GM12865 (cell line): ENCODE measurements around the gene RCAN3.
A peak's percentile ranks its signal among the peaks of the same experiment; 100 is the strongest.

Experiments
- DNase-seq: peaks from one replicate; pipeline ENCODE4 v3.0.0; 2010; ENCODE audit warnings: low read depth
- H3K4me3 ChIP-seq: 2 replicates; pipeline ENCODE4 v1.5.1; 2011; ENCODE audit warnings: mild to moderate bottlenecking, low read depth, low read length, control low read depth
- TF ChIP-seq, protein P1 (sequence below): IDR thresholded peaks from 2 replicates; pipeline ENCODE4 v1.5.1; 2011; ENCODE audit warnings: low read length, control low read depth, low read depth, inconsistent platforms; ENCODE audit not compliant: insufficient read depth; ENCODE audit errors: missing control alignments

RCAN3 gene

DNA sequence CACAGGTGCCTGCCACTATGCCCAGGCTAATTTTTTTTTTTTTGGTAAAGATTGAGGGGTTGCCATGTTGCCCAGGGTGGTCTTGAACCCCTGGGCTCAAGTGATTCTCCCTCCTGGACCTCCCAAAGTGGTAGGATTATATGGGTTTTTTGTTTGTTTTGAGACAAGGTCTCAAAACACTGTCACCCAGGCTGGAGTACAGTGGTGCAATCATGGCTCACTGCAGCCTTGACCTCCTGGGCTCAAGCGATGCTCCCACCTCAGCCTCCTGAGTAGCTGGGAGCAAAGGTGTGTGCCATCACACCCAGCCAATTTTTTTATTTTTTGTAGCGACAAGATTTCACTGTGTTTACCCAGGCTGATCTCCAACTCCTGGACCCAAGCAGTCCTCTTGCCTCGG, 8.9 kb upstream of the RCAN3 start:
- no peak overlapping the region for H3K4me3 ChIP-seq
- TF ChIP-seq, protein P1, sequence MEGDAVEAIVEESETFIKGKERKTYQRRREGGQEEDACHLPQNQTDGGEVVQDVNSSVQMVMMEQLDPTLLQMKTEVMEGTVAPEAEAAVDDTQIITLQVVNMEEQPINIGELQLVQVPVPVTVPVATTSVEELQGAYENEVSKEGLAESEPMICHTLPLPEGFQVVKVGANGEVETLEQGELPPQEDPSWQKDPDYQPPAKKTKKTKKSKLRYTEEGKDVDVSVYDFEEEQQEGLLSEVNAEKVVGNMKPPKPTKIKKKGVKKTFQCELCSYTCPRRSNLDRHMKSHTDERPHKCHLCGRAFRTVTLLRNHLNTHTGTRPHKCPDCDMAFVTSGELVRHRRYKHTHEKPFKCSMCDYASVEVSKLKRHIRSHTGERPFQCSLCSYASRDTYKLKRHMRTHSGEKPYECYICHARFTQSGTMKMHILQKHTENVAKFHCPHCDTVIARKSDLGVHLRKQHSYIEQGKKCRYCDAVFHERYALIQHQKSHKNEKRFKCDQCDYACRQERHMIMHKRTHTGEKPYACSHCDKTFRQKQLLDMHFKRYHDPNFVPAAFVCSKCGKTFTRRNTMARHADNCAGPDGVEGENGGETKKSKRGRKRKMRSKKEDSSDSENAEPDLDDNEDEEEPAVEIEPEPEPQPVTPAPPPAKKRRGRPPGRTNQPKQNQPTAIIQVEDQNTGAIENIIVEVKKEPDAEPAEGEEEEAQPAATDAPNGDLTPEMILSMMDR = no peak
- DNase-seq = no peak

DNA sequence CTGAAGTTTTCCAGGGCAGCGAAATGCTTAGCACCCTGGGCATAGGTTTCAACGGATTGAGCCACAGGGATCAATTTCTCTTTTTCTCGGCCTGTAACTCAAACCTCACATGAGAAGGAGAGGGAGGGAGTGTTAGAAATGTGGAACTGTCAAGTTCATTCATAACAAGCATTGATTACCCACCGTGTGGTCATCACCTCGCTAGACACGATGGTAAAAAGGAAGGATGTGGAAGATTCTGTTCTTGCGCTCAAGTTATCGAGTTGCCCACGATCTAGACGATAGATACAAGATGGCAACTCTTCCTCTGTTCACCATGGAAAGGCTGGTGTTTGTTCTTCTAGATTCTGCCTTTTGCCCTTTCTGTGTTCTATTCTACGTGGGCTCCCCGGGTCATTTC, 4.0 kb upstream of the RCAN3 start:
- no peak for DNase-seq
- H3K4me3 ChIP-seq = no peak overlapping the region
- TF ChIP-seq, protein P1 = no peak

DNA sequence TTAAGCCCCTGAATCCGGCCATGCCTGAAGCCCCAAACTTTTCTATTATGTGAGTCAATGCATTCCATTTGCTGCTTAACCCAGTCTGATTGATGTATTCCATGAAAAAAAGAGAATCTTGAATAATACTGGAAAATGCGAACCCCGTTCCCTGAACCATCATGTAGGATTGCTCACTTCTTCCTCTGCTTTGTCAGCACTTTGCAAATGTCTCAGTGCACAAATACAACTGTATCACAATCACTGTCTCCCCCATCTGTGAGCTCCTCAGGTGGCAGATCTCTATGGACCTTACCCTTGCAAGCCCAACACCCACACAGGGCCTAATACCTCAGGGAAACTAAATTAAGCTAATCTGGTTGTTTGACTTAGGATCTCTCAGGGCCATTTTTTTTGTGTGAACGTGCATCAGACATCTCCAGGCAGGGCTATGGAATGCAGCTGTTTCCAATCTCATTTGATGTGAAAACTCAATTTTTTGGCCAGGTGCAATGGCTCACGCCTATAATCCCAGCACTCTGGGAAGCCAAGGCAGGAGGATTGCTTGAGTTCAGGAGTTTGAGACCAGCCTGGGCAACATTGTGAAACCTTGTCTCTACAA, 2.1 kb upstream of the RCAN3 start:
- DNase-seq = no peak
- H3K4me3 ChIP-seq = no peak overlapping the region
- TF ChIP-seq, protein P1 = no peak

DNA sequence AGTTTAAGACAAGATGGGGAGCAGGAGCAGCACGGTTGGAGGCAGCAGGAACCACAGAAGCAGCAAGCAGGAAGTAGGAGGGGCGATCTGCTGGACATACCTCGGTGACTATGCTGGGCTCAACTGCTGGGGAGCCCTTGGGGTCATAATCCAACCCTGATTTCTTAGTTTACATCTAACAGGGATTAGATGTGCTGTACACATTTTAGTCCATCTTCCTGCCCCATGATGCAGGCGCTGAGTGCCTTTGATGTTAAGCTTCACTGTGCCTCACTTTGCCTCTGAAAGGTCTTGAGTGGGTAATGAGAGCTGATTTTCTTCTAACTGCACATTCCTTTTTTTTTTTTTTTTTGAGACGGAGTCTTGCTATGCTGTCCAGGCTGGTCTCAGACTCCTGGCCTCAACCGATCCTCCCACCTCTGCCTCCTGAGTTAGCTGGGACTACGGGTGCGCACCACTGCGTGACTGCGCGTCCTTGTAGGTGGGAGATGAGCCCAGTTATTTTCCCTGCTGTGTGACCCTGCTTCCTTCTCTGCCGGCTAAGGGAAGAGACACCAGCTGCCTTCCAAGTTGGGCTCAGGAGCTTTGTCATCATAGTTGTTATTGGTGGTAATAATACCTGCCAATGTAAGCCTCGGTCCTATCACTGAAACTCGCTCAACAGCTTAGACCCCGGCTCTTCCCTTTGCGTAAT, 1.1 kb upstream of the RCAN3 start:
- DNase-seq = peak; percentile 49
- no peak overlapping the region for H3K4me3 ChIP-seq
- TF ChIP-seq, protein P1 = no peak

DNA sequence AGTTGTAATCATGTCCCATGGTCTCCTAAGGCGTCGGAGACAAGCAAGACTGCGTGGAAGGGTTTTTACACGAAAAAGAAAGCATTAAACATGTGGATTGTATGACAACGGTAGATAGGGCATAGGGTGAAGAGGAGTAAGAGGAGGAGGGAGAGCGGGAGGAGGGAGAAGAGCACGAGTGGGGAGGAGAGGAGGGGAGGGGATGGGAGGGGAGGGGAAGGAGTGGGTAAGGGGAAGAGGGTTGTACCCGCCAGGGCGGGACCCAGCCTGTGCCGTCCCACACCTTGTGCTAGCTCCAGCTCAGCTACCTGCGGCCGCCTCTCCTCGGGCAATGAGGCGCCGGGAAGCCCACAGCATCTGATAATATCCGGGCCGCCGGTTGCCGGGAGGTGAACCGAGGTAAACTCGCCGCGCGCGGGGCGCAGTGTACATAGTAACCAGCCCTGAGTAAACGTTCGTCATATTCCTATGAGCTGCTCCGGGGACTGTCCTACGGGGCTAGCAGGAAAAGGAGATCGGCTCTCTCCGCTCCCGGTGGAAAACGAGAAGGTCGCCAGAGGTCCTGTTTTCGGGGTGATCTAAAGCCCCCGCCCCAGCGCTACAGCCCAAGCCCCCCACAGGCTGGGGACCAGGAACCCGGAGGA, 449 bp upstream of the RCAN3 start:
- peak; percentile 15 for DNase-seq
- TF ChIP-seq, protein P1 = no peak
- H3K4me3 ChIP-seq = peak overlapping the region; percentile 67

DNA sequence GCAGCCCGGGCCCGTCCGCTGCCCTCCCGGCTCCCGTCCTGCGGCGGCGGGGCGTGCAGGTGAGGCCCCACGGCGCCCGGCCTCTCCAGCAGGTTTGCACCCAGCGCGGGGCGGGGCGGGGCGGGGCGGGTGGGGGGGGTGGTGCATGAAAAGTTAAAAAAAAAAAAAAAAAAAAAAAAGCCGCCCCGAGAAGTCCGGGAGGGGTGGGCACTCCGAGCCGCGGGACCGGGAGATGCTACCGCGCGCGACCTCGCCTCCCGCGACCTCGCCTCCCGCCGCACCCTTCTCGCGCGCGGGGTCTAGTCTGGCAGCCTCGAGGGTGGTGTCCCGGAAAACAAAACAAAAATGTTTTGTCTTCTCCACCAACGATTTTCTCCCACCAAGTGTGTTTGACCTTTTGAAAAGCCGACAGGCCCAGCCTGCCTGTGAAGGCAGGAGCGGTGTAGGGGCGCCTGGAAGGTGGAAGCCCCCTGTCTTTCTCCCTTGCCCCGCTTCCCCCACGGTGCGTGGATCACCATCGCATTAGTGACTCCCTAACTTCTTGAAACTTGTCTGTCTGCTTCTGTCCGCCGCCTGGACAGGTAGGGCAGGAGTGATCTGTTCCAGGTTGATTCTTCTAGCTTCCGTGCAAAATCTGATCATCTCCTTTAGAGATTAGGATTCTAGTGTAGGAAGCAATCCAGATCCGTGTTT, 569 bp downstream of the RCAN3 start:
- DNase-seq = no peak
- TF ChIP-seq, protein P1 = no peak

More for the DNA sequence above, 569 bp downstream of the RCAN3 start:
- peak overlapping the region; percentile 30; the same call in 1 of the 2 replicates for H3K4me3 ChIP-seq
